Naive thymus-derived CD4-positive, alpha-beta T cell (primary cell): ENCODE measurements around the gene FCGR1A. TPM values are rescaled to one million over a fixed set of nuclear protein-coding genes. Genes with fewer than 3 reads are reported as not detected.
"Not testable (repeated sequence)": the region's sequence is repeated elsewhere in the genome, so short reads cannot be mapped to it uniquely, and the experiment has no call there.

Experiments
- ATAC-seq: fragments of 150-1000 bp; cut with Tn5 transposase; 2 replicates; pipeline ENCODE4 v1.10.0; 2021; ENCODE audit warnings: mild to moderate bottlenecking, moderate library complexity
- CTCF ChIA-PET: fragments of 350-600 bp; sonication (Branson Sonifier 250); formaldehyde crosslinking; loops from one replicate; lab custom pipeline; 2021; ENCODE audit warnings: antibody characterized with exemption; lab: Charles Lee
- POLR2A ChIA-PET: fragments of 350-600 bp; sonication (Branson Sonifier 250); formaldehyde crosslinking; loops from one replicate; lab custom pipeline; 2021; ENCODE audit warnings: antibody characterized with exemption, inconsistent platforms; lab: Charles Lee
- DNase-seq, 9 donors: peaks; one replicate each; pipeline versions ENCODE4 v3.0.0 to v3.0.0-alpha.2; 2020 to 2022; ENCODE audit warnings: mixed read lengths in 1 of 9
- H3K27ac ChIP-seq: one replicate; pipeline ENCODE4 v1.7.0; 2013; ENCODE audit warnings: mild to moderate bottlenecking, low read depth, low read length, moderate library complexity
- H3K27me3 ChIP-seq, 2 donors: one replicate each; pipeline ENCODE4 v1.7.0; 2013; ENCODE audit warnings: low read length in 2 of 2, mild to moderate bottlenecking in 2 of 2, moderate library complexity in 2 of 2; ENCODE audit not compliant: control insufficient read depth in 2 of 2, insufficient read depth in 2 of 2
- H3K36me3 ChIP-seq, 3 experiments: 1 replicate in 2 of 3; 2 replicates in 1 of 3; pipeline ENCODE4 v1.7.0; 2013; ENCODE audit warnings: low read length in 3 of 3, mild to moderate bottlenecking in 3 of 3, moderate library complexity in 1 of 3; ENCODE audit not compliant: insufficient read depth in 3 of 3, control insufficient read depth in 2 of 3
- H3K4me1 ChIP-seq, 2 donors: one replicate each; pipeline ENCODE4 v1.7.0; 2013; ENCODE audit warnings: low read length in 2 of 2, mild to moderate bottlenecking in 2 of 2, moderate library complexity in 1 of 2; ENCODE audit not compliant: control insufficient read depth in 2 of 2, insufficient read depth in 2 of 2
- H3K4me3 ChIP-seq: 2 replicates; pipeline ENCODE4 v1.7.0; 2013; ENCODE audit warnings: mild to moderate bottlenecking, low read length
- H3K9me3 ChIP-seq, 3 experiments: 1 replicate in 2 of 3; 2 replicates in 1 of 3; pipeline ENCODE4 v1.7.0; 2013; ENCODE audit warnings: low read length in 3 of 3; ENCODE audit not compliant: control insufficient read depth in 2 of 3
- H3K27ac Mint-ChIP-seq, 9 donors: one replicate each; pipeline ENCODE4 v1.8.0; 2020 to 2022; ENCODE audit warnings: mixed read lengths in 9 of 9, mild to moderate bottlenecking in 8 of 9, moderate library complexity in 5 of 9, inconsistent platforms in 2 of 9
- H3K27me3 Mint-ChIP-seq, 5 donors: one replicate each; pipeline ENCODE4 v1.8.0; 2021 to 2022; ENCODE audit warnings: mixed read lengths in 5 of 5, mild to moderate bottlenecking in 1 of 5
- H3K36me3 Mint-ChIP-seq, 5 donors: one replicate each; pipeline ENCODE4 v1.8.0; 2020 to 2022; ENCODE audit warnings: mixed read lengths in 5 of 5, mild to moderate bottlenecking in 3 of 5, inconsistent platforms in 1 of 5
- H3K4me1 Mint-ChIP-seq, 7 donors: one replicate each; pipeline ENCODE4 v1.8.0; 2020 to 2022; ENCODE audit warnings: mixed read lengths in 7 of 7, mild to moderate bottlenecking in 3 of 7, inconsistent platforms in 1 of 7
- H3K4me3 Mint-ChIP-seq, 10 donors: one replicate each; pipeline ENCODE4 v1.8.0; 2020 to 2022; ENCODE audit warnings: mild to moderate bottlenecking in 10 of 10, mixed read lengths in 10 of 10, moderate library complexity in 6 of 10, inconsistent platforms in 2 of 10
- H3K9me3 Mint-ChIP-seq, 11 donors: one replicate each; pipeline ENCODE4 v1.8.0; 2020 to 2022; ENCODE audit warnings: mixed read lengths in 11 of 11, mild to moderate bottlenecking in 4 of 11, inconsistent platforms in 1 of 11, moderate library complexity in 1 of 11
- intact Hi-C, 2 donors: fragments of 100-400 bp; cut with micrococcal nuclease; formaldehyde crosslinking; loops; one replicate each; pipeline ENCODE4 v1.15.1; 2023
- polyA plus RNA-seq, 2 donors: library from polyadenylated mRNA; unstranded; fragments of 300-500 nt; fragmentation: Illumina TruSeq; gene quantifications; one replicate each; pipeline ENCODE4 v1.2.3, GENCODE V29; 2021
- total RNA-seq, 6 experiments: library from RNA in 5 of 6; stranded (reverse) in 5 of 6; gene quantifications; 1 replicate in 5 of 6; 2 replicates in 1 of 6; pipeline ENCODE4 v1.2.3 and lab custom pipeline; 2021 to 2026

The FCGR1A gene
- total RNA-seq (10 to 100 TPM in 1 of 5 experiments, under 1 TPM in 2, not detected in 2; 0.21 to 14.4 (median 0.59) TPM), polyA plus RNA-seq (not detected), total RNA-seq (lab: John Stamatoyannopoulos, UW) (not detected)

DNA sequence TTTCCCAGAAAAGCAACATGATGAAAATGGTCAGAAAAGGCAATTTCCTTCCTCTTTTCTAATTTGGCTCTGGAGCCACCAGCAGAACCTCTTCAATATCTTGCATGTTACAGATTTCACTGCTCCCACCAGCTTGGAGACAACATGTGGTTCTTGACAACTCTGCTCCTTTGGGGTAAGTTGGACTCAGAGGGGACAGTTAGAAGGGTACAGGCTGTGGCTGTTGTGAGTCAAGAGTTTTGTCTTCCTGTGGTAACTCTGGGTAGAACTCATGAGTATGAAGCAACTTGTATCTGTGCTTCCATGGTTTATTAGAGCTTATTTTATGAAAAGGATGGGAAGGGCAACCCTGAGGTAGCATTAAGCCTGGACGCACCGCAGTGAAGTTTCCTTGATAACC is at the start of gene FCGR1A:
Gene FCGR1A, plus strand, starts transcription at position 95 of the 400 bp plus-strand sequence. Its CDS starts 50 bp downstream, at position 145.
- DNase-seq, H3K9me3 ChIP-seq, POLR2A ChIA-PET, H3K36me3 ChIP-seq, CTCF ChIA-PET, H3K4me1 Mint-ChIP-seq, intact Hi-C loops, H3K27ac Mint-ChIP-seq, H3K27me3 Mint-ChIP-seq, H3K4me3 ChIP-seq, H3K27me3 ChIP-seq, H3K36me3 Mint-ChIP-seq, H3K9me3 Mint-ChIP-seq, H3K4me1 ChIP-seq, H3K27ac ChIP-seq, H3K4me3 Mint-ChIP-seq: not testable (repeated sequence)
- peak; percentile 34 for ATAC-seq

DNA sequence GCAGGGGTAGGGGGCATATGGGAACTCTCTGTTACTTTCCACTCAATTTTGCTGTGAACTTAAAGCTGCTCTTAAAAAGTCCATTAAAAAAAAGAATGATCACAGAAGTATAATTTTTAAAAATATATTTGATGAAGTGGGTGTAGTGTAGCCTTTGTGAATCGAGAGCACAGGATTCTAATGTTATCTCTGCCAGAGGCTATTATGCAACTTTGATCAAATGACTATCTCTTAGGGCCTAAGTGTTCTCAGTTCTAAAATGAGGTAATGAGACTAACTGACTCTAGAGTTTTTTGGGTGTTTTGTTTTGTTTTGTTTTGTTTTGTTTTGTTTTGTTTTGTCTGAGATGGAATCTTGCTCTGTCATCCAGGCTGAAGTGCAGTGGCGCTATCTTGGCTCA is 49.7 kb upstream of the FCGR1A start:
- H3K27ac ChIP-seq, H3K36me3 ChIP-seq, ATAC-seq, POLR2A ChIA-PET, intact Hi-C loops, DNase-seq, H3K4me3 Mint-ChIP-seq, H3K9me3 Mint-ChIP-seq, H3K4me1 ChIP-seq, H3K9me3 ChIP-seq, H3K4me3 ChIP-seq, H3K36me3 Mint-ChIP-seq, H3K27me3 ChIP-seq, H3K27ac Mint-ChIP-seq, CTCF ChIA-PET, H3K4me1 Mint-ChIP-seq, H3K27me3 Mint-ChIP-seq: not testable (repeated sequence)

- H3K4me1 ChIP-seq, H3K9me3 ChIP-seq, H3K4me3 Mint-ChIP-seq, H3K27ac ChIP-seq, H3K4me3 ChIP-seq, POLR2A ChIA-PET, H3K27me3 ChIP-seq, CTCF ChIA-PET, H3K9me3 Mint-ChIP-seq, H3K36me3 Mint-ChIP-seq, DNase-seq, H3K36me3 ChIP-seq, H3K27ac Mint-ChIP-seq, intact Hi-C loops, H3K27me3 Mint-ChIP-seq, H3K4me1 Mint-ChIP-seq: not testable (repeated sequence)
- peak; percentile 54 for ATAC-seq
Observed at GRCh38 chr1:149734692-149735091, 47.8 kb upstream of the FCGR1A start.

DNA sequence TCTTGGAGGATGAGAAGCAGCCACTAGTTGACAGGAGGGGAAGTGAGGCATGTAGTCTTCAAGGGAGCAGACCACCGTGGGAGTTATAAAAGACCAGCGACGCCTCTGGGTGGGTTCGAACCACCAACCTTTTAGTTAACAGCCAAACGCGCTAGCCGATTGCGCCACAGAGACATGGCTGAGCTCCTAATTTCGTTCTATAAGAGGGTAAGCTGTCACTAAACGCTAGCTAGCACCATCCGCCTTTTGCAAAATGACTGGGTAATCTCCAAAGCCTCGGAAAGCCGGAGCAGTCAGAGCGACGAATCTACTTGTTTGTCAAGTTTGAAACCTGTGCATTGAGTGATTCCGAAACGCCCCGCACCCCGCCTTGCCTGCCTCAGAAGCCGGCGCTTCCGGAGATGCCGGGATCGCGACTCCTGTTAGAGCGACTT is 42.3 kb upstream of the FCGR1A start:
- H3K4me3 Mint-ChIP-seq, result peak overlapping the region in 9 of 10 donors; percentile 61 to 81 (median 74)
- H3K27ac ChIP-seq, H3K36me3 Mint-ChIP-seq, H3K36me3 ChIP-seq, H3K27me3 ChIP-seq, H3K27me3 Mint-ChIP-seq, CTCF ChIA-PET, POLR2A ChIA-PET, H3K9me3 Mint-ChIP-seq, H3K4me1 Mint-ChIP-seq, H3K9me3 ChIP-seq, intact Hi-C loops, H3K4me1 ChIP-seq: not testable (repeated sequence)
- peak overlapping the region; percentile 27 for H3K4me3 ChIP-seq
- DNase-seq, result peak in 8 of 9 donors; percentile 27 to 40 (median 36)
- peak; percentile 68 for ATAC-seq
- peak overlapping the region in 7 of 9 donors; percentile 62 to 89 (median 73) for H3K27ac Mint-ChIP-seq

GRCh38 chr1:149740590-149741230 is 41.8 kb upstream of the FCGR1A start:
- H3K4me1 ChIP-seq, H3K4me1 Mint-ChIP-seq, ATAC-seq, intact Hi-C loops, H3K4me3 ChIP-seq, CTCF ChIA-PET, H3K9me3 ChIP-seq, H3K9me3 Mint-ChIP-seq, H3K36me3 ChIP-seq, H3K27ac ChIP-seq, DNase-seq, POLR2A ChIA-PET, H3K27me3 Mint-ChIP-seq, H3K36me3 Mint-ChIP-seq, H3K27me3 ChIP-seq: not testable (repeated sequence)
- Mint-ChIP-seq H3K4me3 (peak overlapping the region in 9 of 10 donors; percentile 61 to 81 (median 74)), H3K27ac (peak overlapping the region in 7 of 9 donors; percentile 62 to 89 (median 73))

DNA sequence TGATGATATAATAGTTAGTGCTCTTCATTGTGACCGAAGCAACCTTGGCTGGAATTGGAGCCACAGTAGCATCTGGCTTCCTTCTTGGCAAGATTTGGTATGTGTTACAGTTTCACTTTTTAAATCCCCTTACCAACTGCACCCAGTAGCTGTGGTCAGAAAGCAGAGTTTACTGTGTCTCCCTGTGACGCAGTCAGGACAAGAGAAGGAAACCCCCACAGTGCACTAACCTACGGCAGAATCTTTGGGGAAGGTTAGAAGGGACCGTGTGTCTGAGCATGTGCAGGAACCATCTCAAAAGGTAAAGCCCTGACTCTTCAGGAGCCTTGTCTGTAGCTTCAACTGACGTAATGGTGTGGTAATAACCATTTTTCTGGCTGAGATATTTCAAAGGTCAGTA is 40.6 kb upstream of the FCGR1A start:
- H3K4me3 ChIP-seq, H3K4me1 Mint-ChIP-seq, H3K4me3 Mint-ChIP-seq, CTCF ChIA-PET, H3K36me3 Mint-ChIP-seq, H3K9me3 Mint-ChIP-seq, intact Hi-C loops, H3K27ac ChIP-seq, H3K27ac Mint-ChIP-seq, DNase-seq, H3K9me3 ChIP-seq, H3K36me3 ChIP-seq, H3K27me3 Mint-ChIP-seq, H3K4me1 ChIP-seq, H3K27me3 ChIP-seq, POLR2A ChIA-PET: not testable (repeated sequence)
- peak; percentile 59 for ATAC-seq
